Activated gamma-delta T cell treated with anti-CD3 and anti-CD28 coated beads, Interleukin-2, amount 50 U/mL, for 16 hours (primary cell): ENCODE results near the gene PLXDC2.
"Not testable (repeated sequence)": the region's sequence is repeated elsewhere in the genome, so short reads cannot be mapped to it uniquely, and the experiment has no call there.

ENCODE experiments used
- DNase-seq: peaks from one replicate; pipeline ENCODE4 v3.0.0-alpha.2; 2020; ENCODE audit warnings: low read depth

Gene PLXDC2

DNA sequence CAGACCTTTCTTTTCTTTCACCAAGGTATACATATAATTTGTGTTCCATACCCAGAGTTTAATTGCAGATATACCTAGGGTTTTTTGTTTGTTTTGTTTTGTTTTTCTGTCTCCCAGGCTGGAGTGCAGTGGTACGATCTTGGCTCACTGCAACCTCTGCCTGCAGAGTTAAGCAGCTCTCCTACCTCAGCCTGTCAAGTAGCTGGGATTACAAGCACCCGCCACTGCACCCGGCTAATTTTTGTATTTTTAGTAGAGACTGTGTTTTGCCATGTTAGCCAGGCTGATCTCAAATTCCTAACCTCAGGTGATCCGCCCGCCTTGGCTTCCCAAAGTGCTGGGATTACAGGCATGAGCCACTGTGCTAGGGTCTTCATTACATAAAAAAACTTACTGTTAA lies 228.9 kb downstream of the PLXDC2 start:
- not testable (repeated sequence) for DNase-seq

DNA sequence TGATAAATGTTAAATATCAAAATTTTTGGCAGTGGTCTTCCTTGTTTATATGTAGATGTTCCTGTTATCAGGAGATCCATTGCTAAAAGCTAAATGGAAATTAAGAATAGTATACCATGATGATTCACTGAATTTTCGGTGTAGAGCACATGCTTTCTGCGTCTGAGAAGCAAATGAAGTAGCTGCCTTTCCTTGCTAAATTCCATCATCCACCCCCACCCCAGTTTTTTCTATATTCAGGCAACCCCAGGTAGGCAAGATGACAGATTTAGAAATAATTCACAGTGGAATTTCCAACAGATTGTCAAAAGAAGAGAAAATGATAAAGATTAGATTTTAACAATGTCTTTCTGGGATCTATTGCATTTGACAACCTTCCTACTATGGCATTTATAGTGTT lies 231.9 kb downstream of the PLXDC2 start:
- DNase-seq, result no peak

DNA sequence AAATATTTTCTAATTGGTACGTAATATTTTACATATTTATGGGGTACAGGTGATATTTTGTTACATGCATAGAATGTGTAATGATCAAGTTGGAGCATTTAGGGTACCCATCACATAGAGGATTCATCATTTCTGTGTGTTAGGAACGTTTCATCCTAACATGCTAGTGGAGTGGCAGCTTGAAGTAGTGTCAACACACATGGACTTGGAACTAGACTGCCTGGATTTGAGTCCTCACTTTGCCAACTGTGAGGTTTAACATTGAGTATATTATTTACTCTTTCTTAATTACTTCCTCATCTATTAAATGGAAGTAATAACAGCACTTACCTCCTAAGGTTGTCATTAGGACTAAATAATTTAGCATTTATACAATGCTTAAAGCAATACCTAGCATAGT lies 241.9 kb downstream of the PLXDC2 start:
- DNase-seq, result no peak

DNA sequence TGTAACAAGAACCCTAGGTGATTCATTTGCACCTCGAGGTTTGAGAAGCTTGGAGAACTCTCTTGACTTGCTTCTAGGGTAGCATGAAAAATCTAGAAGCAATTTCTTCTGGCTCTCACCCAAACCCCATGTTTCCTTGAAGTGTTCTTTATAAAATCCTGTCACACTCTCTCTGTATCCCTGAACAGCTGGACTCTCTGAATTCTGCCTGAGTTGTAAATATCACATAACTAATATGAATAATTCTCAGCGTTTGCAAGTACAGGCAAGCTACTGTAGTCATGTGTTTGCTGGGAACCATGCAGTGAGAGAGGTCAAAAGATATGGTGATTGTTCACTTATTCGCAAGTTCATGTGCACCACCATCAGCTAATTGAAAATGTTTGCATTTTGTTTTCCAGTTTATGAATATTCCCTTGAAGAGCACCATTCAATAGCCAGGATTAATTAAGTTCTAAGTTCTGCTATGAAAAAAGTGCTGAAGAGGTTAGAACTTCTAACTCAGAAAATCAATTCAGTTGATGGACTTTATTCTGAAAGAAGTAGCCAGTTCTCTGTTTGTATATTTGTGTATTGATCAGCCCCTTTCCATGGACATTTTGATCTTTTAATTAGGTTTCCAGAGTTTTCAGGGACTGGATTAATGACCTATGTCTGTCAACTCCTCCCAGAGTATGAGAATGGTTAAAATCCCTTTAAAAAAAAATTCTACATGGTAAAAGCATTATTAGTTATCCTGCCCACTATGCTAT lies 243.0 kb downstream of the PLXDC2 start:
- DNase-seq, result no peak

DNA sequence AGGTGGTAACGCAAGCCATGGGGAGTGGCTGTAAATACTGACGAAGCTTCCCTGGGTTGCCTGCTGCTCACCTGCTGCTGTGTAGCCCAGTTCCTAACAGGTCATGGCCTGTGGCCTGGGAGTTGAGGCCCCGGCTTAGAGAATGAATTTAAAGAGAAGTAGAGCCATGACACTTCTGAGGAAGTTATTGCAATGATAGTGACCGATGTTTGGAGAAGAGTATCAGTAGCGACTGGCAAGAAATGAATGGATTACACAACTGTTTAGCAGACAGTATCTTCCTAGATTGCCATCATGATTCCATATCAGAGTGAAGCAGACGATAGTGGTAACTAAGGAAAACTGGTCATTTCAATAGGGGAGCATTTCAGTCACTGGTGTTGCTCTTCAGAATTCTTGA lies 249.6 kb downstream of the PLXDC2 start:
- DNase-seq, result no peak

DNA sequence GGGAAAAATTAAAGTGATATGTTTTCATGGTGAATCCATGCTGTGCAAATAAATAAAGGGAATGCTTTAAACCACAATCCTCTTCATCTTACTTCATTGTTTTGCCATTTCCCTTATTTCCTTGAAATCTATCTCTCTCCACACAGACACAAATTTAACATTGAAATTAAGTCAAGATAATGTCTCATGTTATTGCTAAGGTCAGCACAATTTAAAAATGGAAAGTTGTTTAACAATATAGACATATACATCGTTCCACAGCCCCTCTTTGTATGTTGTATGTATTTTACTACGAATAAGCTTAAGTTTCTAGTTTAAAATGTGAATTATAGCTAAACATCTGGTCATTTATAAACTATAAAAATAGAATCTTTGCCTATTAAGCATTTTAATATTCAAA lies 256.9 kb downstream of the PLXDC2 start:
- no peak for DNase-seq

DNA sequence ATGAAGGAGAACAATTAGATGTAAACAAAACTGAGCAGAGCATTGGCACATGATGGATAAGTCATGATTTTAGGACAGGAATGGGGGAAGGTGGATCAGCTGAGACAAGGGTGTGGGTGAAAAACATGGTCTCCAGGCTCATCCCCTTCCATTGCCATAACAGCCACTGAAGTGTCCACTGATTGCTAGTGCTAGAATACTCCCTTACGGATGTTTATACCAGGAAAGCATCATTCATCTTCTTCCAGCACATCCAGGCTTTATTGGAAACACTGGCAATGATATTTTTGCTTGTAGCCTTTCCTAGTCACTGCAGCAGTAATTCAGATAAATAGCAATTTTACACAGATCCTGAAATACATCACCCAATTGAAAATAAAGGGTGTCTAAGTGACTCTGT lies 259.5 kb downstream of the PLXDC2 start:
- no peak for DNase-seq

DNA sequence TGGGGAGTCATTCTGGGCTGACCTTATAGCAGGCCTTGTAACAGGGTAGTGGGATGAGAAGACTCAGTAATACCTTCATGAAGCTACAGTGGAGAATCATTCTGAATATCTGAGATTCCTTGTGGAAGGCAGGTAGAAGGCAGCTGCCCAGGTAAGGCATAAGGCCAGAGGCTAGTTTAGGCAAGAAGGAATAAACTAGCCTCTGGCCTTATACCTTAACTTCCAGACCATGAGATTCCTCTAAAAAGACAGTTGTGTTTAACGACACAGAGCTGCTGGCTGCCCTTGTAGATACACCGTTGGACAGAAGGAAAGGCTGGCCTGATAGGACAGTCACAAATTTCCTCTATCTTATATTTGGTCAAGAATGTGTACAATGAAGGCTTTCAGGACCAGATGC lies 268.2 kb downstream of the PLXDC2 start:
- no peak for DNase-seq

DNA sequence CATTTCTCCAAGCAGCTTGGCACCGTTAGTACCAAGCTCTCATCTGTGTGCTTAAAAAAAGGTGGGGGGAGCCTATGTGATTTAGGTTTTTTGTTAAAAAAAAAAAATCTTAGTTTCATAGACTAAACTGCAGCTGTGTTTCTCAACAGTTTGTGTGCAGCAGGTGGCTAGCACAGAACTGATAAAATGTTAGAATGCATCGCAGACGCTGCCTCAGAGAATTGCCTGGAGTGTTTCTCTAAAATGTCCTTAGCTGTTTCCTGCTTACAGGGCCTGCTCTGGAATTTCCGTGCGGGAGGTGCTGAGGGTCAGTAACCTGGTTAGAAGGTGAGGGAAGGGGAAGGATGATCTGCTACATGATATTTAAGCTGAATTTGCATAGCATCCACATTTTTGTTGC lies 268.9 kb downstream of the PLXDC2 start:
- DNase-seq, result no peak

DNA sequence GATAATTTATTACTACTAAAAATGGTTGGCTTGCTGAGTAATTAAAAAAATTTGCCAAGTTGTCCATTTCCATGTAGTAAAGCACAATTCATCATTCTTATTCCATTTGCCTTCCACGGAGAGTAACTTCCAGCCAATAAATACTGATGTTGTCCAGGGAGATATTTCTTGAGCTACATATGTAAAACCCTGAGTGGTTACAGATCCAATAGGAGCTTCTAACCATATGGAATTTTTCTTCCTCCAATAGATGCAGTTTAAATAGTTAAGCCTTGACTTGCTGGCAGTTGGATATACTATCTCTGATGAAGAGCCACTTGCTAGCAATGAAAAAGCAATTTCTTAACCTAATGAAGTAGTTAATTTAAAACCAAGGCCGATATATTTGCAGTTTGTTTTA lies 271.1 kb downstream of the PLXDC2 start:
- no peak for DNase-seq

DNA sequence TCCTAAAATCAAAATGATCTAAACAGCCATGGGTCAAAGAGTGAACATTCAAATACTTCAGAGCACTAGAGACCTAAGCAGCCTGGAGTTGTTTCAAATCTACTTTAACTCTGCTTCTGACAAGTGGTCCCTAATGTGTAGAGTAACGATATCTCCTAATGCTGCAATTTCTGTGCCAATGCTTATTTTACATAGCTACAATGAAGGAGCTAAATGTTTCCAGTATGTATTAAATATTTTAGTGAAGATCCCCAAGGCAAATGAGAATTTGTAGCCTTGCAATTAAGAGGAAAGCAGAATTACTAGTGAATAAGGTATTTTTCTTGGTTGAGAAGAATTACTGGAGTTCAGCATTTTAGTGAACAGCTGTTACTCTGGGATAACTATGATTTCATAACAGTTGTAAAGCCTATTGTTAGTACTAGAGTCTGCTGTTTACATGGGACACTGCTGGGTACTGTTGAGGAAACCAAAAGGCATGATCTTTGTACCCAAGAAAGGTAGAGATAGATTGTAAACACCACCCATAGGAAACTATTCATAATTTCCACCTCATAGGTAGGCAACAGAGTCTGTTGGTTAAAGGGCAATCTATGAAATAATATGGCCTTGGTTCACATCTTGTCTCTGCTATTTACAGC lies 271.9 kb downstream of the PLXDC2 start:
- no peak for DNase-seq

DNA sequence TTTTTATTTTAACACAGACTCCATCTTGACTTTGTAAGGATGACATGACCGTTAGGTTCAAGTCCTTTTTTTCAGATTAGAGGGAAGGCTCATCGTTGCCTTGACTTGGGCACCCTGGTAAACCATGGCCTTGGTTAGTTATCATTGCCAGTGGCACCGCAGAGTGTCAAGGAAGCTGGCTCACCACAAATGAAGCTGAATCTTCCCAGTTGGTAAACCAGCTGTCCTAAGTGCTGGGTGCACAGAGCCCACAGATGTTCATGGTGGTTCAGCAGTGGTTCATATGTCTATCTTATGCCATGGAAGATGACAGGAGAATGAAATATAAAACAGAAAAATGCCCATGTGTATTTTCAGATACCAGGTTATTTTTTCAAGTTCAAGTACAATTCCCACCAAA lies 273.6 kb downstream of the PLXDC2 start:
- no peak for DNase-seq

DNA sequence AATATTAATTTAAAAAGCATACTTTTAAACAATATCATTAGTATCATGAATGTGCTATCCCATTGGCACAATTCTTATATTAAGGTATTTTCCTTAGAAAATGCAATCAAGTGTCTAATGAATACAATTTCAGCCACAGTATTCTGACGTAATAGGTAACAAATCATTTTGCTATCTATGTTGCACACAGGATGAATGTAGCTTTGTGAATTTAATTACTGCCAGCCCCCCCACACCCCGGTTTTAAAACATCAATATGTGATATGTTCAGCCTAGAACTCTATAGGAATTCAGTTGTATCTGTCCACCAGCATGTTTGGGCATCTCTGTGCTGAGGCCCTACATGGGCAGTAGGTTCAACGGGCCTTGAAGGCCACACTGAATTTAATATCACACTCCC lies 274.6 kb downstream of the PLXDC2 start:
- no peak for DNase-seq

DNA sequence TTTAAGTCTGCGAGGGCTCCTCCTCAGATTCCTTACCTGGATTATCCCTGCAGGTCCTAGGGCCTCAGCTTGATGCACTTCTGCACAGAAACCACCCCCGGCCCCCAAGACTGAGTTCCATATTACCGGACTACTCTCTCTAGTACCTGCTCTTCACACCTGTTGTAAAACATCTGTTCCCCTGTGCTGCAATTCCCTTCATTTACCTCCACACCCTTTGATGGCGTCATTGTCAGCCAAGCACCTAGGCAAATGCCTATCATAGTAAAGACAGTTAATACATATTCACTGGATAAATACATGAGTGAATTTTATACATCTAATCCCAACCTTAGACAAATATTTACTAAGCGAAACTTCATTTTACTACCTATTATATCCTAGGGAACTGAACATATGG lies 275.5 kb downstream of the PLXDC2 start:
- no peak for DNase-seq

DNA sequence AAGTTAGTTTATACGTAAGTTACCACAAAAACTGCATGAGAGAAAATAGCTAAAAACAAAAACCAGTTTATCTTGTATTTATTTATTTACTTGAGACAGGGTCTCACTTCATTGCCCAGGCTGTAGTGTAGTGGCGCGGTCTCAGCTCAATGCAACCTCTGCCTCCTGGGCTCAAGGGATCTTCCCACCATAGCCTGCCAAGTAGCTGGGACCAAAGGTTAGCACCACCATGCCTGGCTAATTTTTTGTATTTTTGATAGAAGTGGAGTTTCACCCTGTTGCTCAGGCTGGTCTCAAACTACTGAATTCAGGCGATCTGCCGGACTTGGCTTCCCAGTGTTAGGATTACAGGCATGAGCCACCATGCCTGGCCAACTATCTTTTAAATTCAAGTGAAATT lies 277.4 kb downstream of the PLXDC2 start:
- no peak for DNase-seq

DNA sequence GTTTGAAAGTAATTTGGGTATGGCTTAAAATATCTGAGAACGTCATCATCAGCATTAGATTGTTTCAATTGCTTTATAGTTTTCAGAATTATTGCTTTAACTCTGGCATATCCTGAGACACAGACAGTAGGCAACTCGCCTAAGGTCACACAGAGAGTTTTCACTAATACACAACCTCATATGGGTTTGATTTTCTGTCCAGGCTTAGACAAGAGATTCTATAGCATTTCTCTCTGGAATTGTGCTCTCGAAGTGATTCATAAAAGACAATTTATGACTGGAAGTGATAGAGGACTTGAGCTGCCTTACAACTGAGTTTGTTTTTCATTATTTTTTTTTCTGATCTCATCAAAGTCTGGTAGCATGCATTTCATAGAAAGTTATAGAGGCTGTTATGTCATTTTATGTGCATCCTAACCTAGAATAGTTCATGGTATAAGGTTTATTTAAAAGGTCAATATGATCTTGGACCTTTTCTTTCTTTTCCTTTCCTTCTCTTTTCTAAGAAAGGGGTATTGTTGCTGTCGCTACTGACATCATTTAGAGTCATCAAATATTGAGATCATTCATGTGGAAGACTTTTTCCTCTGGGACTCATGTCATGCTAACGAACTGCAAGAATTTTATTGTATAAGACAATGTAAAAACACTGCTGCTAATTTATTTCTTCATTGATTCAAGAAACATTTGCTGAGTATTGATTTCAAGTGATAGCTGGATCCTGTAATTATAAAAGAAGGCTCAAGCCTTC lies 278.2 kb downstream of the PLXDC2 start:
- DNase-seq, result no peak

DNA sequence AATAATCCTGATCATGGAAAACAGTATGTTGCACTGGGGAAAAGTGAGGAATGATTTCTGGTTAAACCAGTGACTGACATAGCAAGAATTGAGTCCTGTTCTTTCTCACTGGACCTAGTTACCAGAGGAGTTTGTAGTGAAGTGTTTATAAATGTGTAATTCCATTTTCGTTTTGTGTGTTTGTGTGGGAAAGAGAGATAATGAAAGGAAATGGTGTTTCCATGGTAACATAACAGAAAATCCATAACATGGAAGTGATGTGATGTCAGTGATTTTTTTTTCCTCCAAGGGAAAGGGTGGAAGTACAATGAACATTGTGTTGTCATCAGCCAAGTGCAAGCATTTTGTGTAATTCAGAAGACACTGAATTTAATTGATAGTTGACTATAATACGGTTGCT lies 283.9 kb downstream of the PLXDC2 start:
- DNase-seq, result no peak

DNA sequence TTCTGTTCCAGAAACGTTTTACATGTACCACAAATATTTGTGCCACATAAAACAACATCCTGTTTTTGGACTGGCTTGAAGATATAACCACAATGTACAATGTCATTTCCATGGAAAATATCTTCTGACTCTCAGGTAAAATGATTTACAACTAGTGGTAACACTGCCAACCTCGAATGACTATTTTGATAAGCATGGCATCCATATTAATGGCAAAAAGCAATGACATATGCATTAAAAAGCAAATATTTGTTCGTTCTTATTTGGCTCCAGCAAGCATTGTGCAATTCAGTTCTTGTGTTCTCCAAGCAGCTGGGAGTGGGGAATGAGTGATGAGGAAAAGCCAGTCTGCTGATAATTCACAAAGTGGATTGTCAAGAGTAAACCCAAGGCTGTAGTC lies 289.0 kb downstream of the PLXDC2 start:
- no peak for DNase-seq

DNA sequence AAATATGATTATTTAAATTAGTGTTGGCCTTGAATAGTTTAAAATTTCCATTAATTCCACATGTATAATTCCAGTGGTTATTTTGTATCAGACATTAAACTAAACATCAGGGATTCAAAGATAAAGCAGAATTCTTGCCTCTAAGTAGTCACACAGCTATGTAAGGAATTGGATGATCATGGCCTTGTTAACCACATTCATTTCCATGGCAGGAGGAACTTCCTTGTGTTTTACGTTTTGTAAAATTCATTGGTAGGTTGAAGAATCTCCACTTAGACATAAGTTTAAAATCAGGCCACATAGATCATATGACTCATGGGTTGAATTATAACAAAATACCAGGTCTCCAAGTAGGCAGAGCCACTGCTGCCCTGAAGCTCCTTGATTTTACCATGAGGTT lies 289.7 kb downstream of the PLXDC2 start:
- DNase-seq, result no peak

DNA sequence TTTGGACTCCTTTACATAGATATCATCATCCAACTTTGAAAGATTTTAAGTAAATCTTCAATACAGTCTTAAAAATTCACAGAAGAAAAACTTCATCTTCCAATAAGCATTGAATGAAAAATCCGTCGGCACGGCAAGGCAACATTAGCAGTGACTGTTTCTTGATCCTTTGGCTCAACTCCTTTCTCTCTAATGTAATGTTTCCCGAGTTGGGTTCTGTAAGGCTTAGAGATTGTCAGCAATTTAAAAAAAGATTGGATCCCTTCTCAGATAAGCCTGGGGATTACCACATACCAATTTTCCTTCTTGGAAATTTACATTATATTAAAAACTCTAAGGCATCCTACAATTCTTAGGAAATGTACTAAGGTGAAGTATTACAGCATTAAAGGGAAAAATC lies 291.8 kb downstream of the PLXDC2 start:
- no peak for DNase-seq

DNA sequence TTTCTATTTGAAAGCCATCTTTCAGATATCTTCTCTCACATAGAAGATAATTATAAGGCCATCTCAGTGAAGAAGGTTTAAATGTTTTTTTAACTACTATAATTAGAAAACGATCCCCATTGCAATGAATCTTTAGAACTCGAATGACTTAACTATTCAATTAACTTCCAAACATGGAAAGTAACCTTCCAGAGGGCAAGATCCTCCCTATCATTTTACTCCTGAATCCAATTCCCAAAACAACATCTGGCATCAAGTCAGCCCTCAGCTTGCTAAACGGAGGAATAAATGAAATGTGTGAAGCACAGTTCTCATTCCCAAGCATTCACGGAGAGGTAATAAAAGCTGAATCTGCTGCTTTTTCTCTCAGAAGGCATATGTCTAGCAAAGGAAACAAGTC lies 293.4 kb downstream of the PLXDC2 start:
- DNase-seq, result no peak

DNA sequence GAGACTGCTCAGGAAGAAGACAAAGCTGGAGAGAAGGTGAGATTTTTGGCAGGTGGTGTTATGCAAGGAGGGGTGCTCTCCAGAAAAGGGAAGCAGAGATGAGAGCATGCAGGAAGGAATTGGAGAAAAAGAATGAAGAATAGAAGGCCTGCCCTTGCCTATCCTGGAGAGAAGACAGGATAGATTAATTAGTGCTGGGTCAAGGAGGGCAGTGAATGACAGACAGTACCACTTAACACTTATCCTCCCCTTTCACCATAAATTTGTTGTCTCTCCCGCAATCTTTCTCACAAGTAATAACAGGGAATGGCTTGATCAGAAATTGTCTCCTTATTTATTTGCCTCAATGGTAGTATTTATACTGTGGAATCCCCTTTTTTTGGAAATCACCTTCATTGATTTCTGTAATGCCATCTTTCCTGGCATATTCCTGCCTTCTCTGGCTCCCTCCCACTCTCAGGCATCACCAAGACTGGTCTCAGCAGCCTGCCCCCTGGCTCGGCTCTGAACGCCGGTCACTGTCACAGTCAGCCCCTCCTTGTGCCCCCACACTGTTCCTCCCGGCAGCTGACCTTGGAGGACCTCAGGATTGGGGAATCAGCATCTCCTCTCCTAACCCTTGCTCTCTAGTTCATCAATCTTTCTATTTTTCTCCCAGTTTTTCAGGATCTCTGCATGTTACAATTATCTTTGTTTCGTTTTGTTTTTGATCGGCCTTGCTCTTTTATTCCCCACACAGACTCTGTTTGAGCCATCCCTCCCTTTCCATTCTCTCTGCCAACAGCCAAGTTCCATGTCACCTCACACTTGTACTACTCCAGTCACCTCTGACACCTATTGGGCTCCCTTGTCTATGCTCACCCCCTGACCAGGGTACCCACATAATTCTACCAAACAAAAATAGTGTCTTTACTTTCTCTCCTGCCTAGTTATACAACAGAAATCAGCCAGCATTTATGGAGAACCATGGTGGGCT lies 294.2 kb downstream of the PLXDC2 start:
- DNase-seq, result no peak
